ENCODE data around the gene PFN3. TPM values are rescaled to one million over a fixed set of nuclear protein-coding genes. Genes with fewer than 3 reads are reported as not detected.

Gene PFN3
- total RNA-seq, 4 donors from 2014 or later = not detected

DNA sequence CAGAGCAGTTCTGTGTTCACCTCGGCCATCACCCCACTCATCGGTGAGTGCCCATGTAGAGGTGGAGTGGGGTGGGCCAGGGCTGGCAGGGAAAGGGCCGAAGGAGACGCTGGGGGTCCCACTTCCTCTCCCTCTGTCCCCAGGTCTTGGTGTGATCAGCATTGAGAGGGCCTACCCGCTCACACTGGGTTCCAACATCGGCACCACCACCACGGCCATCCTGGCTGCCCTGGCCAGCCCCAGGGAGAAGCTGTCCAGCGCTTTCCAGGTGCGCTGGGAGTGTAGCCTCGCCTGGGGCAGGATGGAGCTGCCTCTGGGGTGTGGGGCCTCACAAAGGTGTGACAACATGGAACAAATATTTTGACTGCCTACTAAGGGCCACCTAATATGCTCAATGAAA, 3.7 kb downstream of the PFN3 start:
- peaks cover 3 to 8% of the 10 kb centered on the region in 2 donors for H3K4me1 ChIP-seq
- ATAC-seq (no peak), DNase-seq (no peak)
- in situ Hi-C loops (cut with MboI; ENCODE audit: low sequenced_read_pairs in 4 of 4) = loop anchor here in 2 of 4 donors (10.0 to 25.0 kb wide), 2 partner anchors 48 to 115 kb away; partner anchors contain the start of genes DDX41 (in 1 of the 2), DOK3 (in 1 of the 2) and PRR7 (in 1 of the 2)
- no peaks in the 10 kb centered on the region for H3K36me3 ChIP-seq
- H3K27ac ChIP-seq = no peak overlapping the region
- TF ChIP-seq POLR2A (IDR thresholded peaks at IDR 0.05) = no peak
- no peak for TF ChIP-seq CTCF (IDR thresholded peaks at IDR 0.05 in 4 of 5, conservative IDR thresholded peaks at IDR 0.05 in 1 of 5)
- intact Hi-C loops (cut with DNase I; ENCODE audit: low total_unique reads) = no loop called here
- H3K4me3 ChIP-seq = no peak overlapping the region
- H3K9me3 ChIP-seq = no peaks in the 10 kb centered on the region
- H3K27me3 ChIP-seq = peaks cover 34 to 39% (median 39%) of the 10 kb centered on the region in 3 donors

DNA sequence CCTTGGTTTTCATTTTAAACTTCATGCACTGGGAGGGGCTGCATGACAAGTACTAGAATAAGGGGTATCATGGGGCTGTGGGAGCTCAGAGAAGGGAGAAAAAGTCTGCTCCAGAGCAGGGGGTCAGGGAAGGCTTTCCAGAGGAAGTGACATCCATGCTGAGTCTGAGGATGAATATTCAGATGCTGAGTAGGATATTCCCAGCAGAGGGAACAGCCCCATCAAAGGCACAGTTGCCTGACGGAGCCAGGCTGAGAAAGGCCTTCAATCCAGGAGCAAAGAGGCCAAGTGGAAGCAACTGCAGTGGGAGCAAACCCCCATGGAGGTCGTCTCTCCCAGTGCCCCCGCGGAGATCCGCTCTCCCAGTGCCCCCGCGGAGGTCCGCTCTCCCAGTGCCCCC, 4.4 kb downstream of the PFN3 start:
- DNase-seq = no peak
- Histone ChIP-seq H3K4me3 (no peak overlapping the region), H3K36me3 (no peaks in the 10 kb centered on the region), H3K27me3 (peaks cover 27 to 32% (median 32%) of the 10 kb centered on the region in 3 donors), H3K9me3 (no peaks in the 10 kb centered on the region), H3K4me1 (peaks cover 3 to 8% of the 10 kb centered on the region in 2 donors), H3K27ac (no peak overlapping the region)
- ATAC-seq = no peak
- in situ Hi-C loops (cut with MboI; ENCODE audit: low sequenced_read_pairs in 4 of 4) = loop anchor here in 2 of 4 donors (10.0 to 25.0 kb wide), 2 partner anchors 49 to 116 kb away; partner anchors contain the start of genes DDX41 (in 1 of the 2), DOK3 (in 1 of the 2) and PRR7 (in 1 of the 2)
- TF ChIP-seq CTCF (IDR thresholded peaks at IDR 0.05 in 4 of 5, conservative IDR thresholded peaks at IDR 0.05 in 1 of 5) (no peak), POLR2A (IDR thresholded peaks at IDR 0.05) (no peak)
- intact Hi-C loops (cut with DNase I; ENCODE audit: low total_unique reads) = no loop called here

- no peaks in the 10 kb centered on the region for H3K9me3 ChIP-seq
- no peak for TF ChIP-seq POLR2A (IDR thresholded peaks at IDR 0.05)
- TF ChIP-seq CTCF (IDR thresholded peaks at IDR 0.05 in 4 of 5, conservative IDR thresholded peaks at IDR 0.05 in 1 of 5) = no peak
- DNase-seq (no peak), ATAC-seq (no peak)
- H3K4me3 ChIP-seq = no peak overlapping the region
- no peaks in the 10 kb centered on the region for H3K4me1 ChIP-seq
- H3K36me3 ChIP-seq = no peaks in the 10 kb centered on the region
- intact Hi-C loops (cut with DNase I; ENCODE audit: low total_unique reads) (no loop called here), in situ Hi-C loops (cut with MboI; ENCODE audit: low sequenced_read_pairs in 4 of 4) (loop anchor here (5.0 to 25.0 kb wide), 4 partner anchors 51 to 118 kb away; partner anchors contain the start of genes DDX41 (in 1 of the 4), DOK3 (in 1 of the 4) and PRR7 (in 1 of the 4))
- peaks cover 6 to 12% (median 11%) of the 10 kb centered on the region in 3 donors for H3K27me3 ChIP-seq
- H3K27ac ChIP-seq = no peak overlapping the region
Observed at GRCh38 chr5:177393990-177394389, 6.5 kb downstream of the PFN3 start.

DNA sequence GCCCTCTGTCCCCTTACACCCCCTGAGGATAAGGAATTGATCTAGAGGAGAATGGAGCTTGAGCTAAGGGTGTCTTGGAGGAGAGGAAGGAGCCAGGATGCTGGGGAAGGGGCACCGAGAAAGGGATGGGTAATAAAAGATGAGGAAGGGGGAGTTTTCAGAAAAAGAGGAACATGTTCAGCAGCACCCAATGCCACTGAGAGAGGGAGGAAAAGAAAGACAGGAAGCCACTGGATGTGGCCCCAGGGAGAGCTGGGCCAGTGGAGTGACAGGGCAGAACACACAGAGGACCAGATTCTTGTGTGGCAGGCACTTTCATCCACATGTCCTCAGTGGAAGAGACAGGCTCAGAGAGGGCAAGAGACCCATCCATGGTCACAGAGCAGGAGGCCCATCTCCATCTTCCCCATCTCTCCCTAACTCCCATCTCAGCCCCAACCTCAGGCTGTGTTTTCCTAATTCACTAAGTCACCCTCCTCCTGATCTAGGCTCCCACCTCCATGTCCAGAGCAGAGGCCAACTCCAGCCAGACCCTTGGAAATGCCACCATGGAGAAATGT, 7.2 kb downstream of the PFN3 start:
- intact Hi-C loops (cut with DNase I; ENCODE audit: low total_unique reads) = no loop called here
- H3K9me3 ChIP-seq = no peaks in the 10 kb centered on the region
- TF ChIP-seq POLR2A (IDR thresholded peaks at IDR 0.05) (no peak), CTCF (IDR thresholded peaks at IDR 0.05 in 4 of 5, conservative IDR thresholded peaks at IDR 0.05 in 1 of 5) (no peak)
- DNase-seq (no peak), ATAC-seq (no peak)
- in situ Hi-C loops (cut with MboI; ENCODE audit: low sequenced_read_pairs in 4 of 4) = loop anchor here (5.0 to 25.0 kb wide), 4 partner anchors 52 to 119 kb away; partner anchors contain the start of genes DDX41 (in 1 of the 4), DOK3 (in 1 of the 4) and PRR7 (in 1 of the 4)
- H3K27ac ChIP-seq = no peak overlapping the region
- H3K4me3 ChIP-seq = no peak overlapping the region
- H3K27me3 ChIP-seq = peaks cover 0 to 5% (median 4%) of the 10 kb centered on the region in 3 donors
- no peaks in the 10 kb centered on the region for H3K36me3 ChIP-seq
- no peaks in the 10 kb centered on the region for H3K4me1 ChIP-seq
